A549 treated with CORT108297 at 1 μM for 4 hours (cell line): ENCODE results near the gene CFAP46. TPM values are rescaled to one million over a fixed set of nuclear protein-coding genes. Genes with fewer than 3 reads are reported as not detected.

Source experiments
- total RNA-seq: library from RNA; stranded (reverse); fragments of 200-300 nt; extraction: Qiagen RNA extraction; gene quantifications from 5 replicates; pipeline ENCODE4 v1.2.3, GENCODE V29; 2022

Gene CFAP46
- 1.0 to 1.9 TPM (median 1.5 TPM) in 5 replicates for total RNA-seq

DNA sequence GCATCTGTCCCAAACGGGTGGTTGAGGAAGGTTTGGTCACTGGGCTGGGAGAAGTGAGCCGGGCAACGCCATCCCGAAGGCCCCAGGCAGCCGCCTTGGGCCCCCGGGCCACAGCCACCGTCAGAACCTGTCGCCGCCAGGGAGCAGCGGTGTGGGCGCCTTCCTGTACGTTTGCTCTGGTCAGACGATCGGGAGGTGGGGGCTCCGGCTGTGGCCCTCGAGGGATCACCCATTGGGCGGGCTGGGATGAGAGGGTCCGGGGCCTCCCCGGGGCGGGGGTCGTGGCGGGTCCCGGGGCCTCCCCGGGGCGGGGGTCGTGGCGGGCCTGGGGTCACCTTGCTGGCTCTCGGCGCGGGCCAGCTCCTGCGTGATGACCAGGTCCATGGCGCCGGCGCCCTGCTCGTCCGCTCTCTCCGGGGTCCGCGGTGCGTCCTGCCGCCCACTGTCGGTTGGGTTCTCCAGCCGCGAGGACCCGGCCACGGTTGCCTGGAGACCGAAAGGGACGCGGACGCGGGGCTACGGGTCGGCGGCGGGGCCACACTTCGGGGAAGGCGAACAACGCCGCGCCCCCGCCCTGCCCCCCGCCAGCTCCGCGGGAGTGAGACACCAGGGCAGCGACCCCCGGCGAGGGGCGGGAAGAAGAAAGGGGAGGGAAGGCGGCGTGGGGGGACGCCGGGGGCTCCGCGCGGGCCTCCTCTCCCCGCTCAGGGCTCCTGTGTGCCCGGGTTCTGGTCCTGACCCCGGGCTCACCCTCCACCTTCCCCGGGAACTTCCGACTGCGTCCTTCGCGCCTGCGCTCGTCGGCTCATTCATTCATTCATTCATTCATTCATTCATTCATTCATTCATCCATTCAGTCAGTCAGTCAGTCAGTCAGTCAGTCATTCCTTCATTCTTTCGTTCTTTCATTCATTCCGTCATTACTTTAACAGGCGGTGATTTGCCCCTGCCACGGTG lies at the start of gene CFAP46:
TSS of gene CFAP46 (minus strand) at position 470 of the 957 bp plus-strand sequence. CDS start at position 384, 86 bp downstream.

DNA sequence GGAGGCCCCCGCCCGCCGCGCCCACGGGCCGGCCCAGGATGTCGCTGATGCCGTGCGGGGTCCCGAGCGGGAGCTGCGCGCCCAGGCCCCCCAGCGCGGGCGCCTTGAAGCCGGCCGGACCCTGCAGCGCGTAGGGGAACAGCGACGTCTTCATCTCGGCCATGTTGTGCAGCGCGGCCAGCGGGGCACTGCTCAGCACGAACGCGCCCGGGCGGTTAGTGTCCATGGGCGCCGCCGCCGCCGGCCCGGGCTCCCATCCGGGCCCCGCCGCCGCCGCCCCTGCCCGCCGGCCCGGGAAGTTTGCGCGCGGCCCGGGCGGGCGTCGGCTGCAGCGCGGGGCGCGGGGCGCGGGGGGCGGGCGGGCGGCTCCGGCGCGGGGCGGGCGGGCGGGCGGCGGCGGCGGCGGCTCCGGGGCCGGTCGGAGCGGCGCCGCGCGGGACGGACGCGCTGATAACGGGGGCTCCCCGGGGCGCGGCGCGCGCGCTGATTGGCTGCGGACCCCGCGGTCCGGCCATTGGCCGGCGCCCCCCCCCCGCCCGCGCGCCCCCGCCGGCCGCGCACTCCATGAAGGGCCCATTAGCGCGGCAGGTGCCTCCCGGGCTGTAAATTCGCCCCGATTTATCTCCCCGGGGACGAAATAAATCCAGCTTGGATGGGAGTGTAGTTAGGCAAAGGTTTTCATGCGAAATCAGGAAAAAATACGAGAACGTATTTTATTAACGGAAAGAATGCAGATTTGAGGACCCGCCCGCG lies 156.5 kb downstream of the CFAP46 start, which contains the start of gene NKX6-2:
TSS of gene NKX6-2 (minus strand) at position 425 of the 753 bp plus-strand sequence. CDS start at position 226, 199 bp downstream.

Other genes with a start within 250 kb of the CFAP46 start
- gene NKX6-2, start 156.4 kb downstream of the CFAP46 start, total RNA-seq: 0.17 to 0.33 TPM (median 0.29 TPM) in 5 replicates
- 0.05 to 0.16 TPM (median 0.09 TPM) in 4 of 5 replicates, not detected in the other for gene ADGRA1, start 145.4 kb upstream of the CFAP46 start, total RNA-seq
- gene KNDC1, start 217.6 kb upstream of the CFAP46 start, total RNA-seq: 0.69 to 2.2 TPM (median 2.1 TPM) in 5 replicates